Activated naive CD8-positive, alpha-beta T cell treated with anti-CD3 and anti-CD28 coated beads, Interleukin-2, amount 50 U/mL, for 16 hours (primary cell): ENCODE measurements around the gene SH3GLB2.

Experiments
- DNase-seq: peaks from one replicate; pipeline ENCODE4 v3.0.0-alpha.2; 2020; ENCODE audit warnings: low read depth, low spot score

SH3GLB2 gene

DNA sequence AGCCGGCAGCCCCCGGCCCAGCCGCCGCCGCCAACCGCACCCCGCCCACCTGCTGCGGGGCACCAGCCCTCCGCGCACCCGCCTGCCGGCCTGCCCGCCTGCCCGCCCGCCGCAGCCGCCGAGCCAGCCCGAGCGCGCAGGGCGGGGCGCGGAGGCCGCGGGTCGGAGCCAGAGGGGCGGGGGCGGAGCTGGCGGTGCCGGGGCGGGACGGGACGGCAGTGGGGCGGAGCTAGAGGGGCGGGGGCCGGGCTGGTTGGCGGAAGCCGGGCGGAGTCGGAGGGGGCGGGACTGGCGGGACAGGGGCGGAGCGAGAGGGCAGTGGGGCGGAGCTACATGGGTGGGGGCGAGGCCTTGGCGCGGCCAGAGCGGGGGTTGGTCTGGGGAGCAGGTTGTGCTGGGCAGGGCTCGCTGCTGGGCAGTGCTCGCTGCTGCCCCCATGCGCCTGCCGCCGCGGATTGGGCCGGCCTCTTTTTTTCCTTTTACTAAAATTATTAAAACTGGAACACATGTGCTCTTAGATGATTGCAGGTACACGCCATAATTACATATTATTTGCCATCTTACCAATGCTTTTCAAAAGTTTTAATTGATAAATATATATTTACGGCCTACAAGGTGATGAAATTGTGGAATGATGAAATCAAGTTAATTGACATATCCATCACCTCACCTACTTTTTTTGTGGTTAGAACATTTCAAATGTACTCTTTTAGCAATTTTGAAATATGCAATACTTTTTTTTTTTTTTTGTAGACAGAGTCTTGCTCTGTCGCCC, at the start of gene SH3GLB2:
SH3GLB2 (minus strand) TSS at position 140 of the 775 bp plus-strand sequence. CDS start 177 bp downstream, outside the sequence.
- DNase-seq: peak; percentile 83

DNA sequence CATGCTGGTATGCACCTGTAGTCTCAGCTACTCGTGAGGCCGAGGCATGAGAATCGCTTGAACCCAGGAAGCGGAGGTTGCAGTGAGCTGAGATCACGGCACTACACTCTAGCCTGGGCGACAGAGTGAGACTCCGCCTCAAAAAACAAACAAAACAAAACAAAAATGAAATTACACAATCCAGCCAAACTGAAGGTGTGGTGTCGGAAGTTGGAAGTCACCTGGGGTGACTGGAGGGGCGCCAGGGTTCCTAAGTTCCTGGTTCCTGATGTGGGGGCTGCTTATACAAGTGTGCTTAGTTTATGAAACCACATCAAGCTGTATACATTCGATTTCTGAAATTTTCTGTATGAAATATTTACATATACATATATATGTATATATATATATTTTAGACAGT, 49.1 kb upstream of the SH3GLB2 start:
- no peak for DNase-seq

DNA sequence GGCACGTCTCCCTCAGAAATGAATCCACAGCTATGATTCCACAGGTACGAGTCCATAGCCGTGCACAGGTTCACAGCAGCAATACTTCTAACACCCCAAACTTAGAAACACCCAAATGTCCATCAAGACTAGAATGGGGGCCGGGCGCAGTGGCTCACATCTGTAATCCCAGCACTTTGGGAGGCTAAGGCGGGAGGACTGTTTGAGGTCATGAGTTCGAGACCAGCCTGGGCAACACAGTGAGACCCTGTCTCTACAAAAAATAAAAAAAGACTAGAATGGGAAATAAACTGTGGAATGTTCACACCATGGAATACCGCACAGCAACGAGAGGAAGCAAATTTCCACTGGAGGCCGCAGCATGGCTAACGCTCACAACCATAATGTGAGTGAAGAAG, 48.5 kb upstream of the SH3GLB2 start:
- no peak for DNase-seq

DNA sequence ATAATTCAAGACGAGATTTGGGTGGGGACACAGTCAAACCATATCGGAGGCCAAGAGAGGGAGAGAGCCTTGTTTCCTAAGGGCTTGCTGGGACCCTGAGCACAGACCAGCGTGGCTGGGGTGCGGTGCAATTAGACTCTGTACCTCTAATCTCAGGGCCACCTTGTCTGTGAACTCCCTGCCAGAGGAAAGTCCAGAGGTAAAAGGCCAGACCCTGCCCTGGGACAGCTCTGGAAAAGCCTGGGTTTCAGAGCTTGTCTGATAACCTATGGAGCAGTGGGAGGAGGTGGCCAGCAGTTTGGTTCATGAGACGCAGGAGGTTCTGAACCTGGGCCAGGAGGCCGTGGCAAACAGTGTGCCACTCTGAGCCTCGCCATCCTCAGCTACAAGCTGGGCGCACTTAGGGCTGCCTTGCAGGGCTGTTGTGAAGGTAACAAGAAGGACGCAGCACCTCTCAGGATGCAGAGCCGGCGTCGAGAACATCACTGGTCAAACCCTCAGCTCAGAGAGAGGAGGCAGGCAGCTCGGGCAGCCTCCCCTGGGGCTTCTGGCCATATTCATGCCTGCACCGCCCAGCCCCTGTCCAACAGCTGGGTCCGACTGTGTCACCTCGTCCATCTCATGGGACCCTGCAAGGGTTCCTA, 48.0 kb upstream of the SH3GLB2 start:
- no peak for DNase-seq

DNA sequence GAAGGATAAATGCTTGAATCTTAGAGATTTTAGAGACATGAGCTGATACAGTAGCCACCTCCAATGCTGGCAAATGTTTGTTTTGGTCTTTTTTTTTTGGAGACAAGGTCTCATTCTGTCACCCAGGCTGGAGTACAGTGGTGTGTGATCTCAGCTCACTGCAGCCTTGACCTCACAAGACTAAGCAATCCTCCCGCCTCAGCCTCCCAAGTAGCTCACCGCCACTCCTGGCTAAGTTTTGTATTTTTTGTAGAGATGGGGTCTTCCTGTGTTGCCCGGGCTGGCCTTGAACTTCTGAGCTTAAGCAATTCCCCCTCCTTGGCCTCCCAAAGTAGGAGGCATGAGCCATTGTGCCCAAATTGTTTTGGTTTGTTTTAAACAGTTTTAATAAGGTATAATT, 46.0 kb upstream of the SH3GLB2 start:
- DNase-seq: no peak

DNA sequence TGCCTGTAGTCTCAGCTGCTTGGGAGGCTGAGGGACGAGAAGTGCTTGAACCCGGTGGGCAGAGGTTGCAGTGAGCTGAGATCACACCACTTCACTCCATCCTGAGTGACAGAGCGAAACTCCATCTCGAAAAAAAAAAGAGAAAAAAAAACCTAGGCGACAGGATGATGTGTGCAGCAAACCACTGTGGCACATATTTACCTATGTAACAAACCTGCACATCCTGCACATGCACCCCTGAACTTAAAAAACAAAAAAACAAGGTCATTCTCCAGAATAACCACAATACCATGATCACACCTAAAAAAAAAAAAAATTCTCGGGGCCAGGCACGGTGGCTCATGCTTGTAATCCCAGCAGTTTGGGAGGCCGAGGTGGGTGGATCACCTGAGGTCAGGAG, 45.3 kb upstream of the SH3GLB2 start:
- DNase-seq: no peak

DNA sequence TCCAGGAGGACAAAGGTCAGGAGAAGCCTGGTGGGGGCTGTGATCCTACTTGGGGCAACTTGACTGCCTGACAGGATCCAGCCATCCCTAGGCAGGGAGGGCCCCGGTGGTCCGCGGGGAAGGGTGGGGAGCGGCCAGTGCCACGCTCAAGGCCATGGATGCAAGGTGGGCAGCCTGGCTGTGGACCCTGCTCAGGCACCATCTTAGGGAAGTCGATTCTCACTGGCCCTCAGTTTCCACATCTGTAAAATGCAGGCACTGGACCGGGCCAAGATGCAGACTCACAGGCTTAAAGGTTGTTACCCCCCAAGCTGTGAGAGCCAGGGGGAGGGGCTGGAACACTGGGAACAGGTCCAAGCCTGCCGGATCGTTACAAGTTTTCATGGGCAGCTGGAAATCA, 44.0 kb upstream of the SH3GLB2 start:
- no peak for DNase-seq

DNA sequence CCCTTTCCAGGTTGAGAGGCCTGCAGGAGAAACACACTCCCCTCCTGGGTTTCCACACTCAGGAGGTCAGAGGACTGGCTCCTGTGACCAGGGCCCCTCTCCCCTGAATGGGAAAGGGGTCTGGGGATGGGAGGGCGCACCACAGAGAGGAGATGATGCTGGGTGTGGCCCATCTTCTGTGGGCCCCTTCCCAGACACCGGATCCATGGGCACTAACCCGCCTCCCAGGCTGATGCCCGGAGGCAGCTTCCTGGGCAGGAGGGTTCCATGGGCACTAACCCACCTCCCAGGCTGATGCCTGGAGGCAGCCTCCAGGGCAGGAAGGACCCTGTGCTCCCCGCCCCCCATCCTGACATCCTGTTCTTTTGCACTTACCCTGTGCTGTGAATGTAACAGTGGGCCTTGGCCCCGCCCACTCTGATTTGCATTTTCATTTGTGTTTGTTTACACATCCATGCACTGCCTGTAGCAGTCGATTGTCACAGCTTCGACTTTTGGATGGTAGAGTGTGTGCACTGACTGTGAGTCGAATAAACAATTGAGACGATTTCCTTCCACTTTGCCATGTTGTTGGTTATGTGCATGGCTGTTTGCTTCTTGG, 43.5 kb upstream of the SH3GLB2 start:
- no peak for DNase-seq

DNA sequence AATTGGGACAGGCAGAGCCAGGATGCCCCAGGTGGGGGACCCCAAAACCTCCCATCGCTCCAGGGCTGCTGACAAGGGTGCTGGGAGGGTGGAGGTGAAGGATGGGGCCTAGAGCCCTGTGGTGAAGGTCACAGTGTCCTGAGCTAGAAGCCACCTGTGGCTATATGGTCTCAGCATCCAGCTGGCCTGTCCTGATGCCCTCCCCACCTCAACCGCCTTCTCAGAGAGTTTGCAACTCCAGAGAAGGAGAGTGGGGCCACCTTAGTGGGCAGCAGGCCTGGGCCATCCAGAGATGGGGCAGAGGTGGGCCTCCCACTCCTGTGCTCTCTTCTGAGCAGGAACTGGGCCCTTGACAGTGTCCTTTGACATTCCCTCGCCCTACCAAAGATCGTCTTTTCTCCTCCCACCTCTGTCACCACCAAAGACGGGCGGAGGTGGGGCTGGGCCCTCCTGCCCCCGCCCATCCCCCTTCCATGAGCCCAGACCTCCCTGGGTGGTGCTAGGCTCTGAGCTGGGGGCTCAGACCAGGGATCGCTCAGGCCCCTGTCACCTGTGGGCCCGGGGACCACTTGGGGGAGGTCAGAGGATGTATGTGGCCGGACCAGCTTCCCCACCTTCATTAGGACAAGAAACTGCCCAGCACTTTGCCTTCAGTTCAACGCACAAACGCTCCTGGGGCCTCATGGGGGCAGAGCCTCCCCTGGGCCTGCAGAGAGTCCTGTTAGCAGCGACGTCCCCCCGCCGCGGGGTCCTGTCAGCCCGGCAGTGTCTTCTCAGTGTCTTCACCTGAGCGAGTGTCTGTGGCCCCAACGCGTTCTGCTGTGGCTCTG, 42.8 kb upstream of the SH3GLB2 start:
- no peak for DNase-seq

DNA sequence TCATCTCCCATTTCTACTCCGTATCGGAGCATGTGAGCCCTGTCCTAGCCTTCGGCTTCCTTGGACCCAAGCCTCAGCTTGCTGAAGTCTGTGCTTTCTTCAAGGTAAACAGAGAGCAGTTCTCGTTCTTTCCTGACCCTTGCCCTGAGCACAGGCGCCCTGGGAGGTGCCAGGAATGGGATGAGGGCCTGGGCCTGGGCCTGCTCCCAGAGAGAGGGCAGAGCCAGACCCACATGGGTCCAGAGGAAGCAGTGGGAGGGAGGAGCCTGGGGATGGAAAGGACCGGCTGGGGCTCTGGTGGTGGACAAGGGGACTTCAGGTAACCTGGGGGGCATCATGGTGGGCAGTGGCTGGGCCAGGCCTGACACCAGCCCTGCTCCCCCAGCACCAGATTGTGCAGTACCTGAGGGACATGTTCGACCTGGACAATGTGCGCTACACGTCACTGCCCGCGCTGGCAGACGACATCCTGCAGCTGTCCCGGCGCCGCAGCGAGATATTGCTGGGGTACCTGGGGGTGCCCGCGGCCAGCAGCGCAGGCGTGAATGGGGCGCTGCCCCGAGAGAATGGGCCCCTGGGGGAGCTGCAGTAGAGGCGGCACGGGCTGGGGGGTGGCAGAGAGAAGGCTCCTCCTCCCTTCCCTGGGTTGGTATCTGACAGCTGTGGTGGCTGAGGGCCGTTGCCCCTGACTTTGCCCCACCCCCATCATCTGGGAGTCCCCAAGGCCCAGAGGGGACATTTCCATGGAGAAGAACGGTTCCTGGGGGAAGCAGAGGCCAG, 41.9 kb upstream of the SH3GLB2 start:
- no peak for DNase-seq

DNA sequence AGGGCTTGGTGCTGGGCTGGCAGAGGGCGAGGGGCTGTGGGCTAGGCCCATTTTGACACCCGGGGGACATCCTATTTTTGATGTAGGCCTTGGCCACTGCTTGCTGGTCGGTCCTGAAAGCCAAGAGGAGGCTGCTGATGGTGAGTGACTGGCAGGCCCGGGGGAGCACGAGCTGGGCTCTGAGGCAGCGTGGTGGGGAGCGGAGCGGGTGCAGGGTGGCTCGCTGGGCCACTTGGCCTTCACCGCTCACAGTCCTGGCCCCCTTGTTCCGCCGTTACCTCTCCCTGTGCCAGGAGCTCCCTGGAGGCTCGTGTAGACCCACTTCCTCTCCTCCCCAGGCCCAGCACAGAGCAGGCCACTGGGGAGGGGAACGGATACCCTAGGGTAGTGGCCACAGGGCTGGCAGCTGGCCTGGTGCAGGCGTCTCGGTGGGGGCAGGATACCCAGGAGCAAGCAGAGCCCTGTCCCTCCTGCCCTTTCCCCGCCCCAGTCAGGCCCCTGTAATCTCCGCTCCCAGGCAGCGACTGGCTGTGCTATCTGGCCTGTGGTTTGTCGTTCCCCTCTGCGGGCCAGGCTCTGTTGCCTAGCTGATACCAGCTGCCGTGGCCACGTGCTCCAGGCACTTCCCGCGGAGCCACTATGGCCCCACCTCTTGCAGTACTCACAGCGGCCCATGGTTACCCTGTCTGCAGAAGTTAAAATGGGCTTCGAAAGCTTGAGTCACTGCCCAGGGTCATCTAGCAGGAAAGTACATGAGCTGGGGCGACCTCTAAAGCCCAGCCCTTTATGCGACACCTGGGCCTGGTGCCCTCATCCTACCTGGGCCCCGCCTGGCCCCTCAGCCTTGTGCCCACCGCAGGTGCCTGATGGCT, 41.1 kb upstream of the SH3GLB2 start:
- DNase-seq: peak; percentile 31

DNA sequence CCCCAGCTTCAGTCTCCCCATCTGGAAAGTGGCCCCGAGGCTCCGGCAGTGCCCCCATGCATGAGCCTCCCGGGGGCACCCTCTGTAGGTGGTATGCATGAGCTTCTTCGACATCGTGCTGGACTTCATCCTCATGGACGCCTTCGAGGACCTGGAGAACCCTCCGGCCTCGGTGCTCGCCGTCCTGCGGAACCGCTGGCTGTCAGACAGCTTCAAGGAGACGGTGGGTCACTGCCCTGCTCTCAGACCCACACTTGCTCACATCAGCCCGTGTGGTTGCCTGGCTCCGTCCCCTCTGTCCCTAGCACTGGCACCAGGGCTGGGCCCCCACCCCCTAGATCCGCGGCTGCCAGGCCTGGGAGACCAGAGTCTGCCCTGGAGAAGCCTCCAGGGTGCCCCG, 40.0 kb upstream of the SH3GLB2 start:
- no peak for DNase-seq

DNA sequence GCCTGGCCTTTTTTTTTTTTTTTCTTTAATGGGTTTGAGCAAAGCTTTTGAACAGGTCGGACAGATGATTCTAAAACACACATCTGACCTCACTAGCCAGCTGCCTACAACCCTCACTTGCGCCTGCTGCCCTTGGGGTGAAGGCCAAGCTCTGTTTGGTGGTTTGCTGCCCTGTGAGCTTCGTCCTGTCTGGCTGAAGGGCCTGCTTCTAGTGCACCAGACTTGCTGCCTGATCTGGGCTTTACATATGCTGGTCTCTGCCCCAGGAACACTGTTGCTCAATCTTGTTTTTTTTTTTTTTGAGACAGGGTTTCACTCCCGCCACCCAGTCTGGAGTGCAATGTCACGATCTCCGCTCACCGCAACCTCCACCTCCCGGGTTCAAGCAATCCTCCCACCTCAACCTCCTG, 36.4 kb upstream of the SH3GLB2 start:
- DNase-seq: no peak

DNA sequence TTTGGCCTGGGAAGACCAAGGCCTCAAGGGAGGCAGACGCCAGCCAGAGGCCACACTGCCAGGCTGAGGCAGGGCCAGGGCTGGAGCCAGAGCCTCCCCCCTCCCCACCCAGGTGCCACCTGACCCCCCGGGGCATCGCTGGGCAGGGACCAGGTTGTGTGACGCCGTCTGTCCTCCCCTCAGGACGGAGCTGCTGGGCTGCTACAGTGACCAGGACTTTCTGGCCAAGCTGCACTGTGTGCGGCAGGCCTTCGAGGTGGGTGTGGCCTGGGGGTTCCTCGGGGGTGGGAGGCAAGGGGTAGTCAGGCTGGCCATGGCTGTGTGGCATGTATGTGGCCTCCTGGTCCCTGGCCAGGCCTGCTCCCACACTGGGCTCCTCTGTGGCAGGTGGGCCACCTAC, 34.9 kb upstream of the SH3GLB2 start:
- DNase-seq: no peak

DNA sequence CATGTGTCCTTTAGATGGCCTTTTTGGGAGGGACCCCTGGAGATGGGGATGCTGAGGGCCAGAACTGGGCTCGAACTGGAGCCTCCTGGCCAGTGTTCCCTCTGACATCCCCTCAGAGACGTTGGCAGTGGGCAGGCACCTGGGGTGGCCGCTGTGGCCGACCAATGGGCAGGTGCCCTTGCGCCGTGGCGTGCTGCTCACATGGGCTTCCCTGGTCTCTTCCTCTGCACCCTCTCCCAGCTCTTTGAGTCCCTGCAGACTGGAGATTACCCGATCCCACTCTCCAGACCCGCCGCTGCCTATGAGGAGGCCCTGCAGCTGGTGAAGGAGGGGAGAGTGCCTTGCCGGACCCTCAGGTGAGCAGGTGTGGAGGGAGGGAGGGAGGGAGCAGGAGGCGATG, 32.9 kb upstream of the SH3GLB2 start:
- DNase-seq: no peak

DNA sequence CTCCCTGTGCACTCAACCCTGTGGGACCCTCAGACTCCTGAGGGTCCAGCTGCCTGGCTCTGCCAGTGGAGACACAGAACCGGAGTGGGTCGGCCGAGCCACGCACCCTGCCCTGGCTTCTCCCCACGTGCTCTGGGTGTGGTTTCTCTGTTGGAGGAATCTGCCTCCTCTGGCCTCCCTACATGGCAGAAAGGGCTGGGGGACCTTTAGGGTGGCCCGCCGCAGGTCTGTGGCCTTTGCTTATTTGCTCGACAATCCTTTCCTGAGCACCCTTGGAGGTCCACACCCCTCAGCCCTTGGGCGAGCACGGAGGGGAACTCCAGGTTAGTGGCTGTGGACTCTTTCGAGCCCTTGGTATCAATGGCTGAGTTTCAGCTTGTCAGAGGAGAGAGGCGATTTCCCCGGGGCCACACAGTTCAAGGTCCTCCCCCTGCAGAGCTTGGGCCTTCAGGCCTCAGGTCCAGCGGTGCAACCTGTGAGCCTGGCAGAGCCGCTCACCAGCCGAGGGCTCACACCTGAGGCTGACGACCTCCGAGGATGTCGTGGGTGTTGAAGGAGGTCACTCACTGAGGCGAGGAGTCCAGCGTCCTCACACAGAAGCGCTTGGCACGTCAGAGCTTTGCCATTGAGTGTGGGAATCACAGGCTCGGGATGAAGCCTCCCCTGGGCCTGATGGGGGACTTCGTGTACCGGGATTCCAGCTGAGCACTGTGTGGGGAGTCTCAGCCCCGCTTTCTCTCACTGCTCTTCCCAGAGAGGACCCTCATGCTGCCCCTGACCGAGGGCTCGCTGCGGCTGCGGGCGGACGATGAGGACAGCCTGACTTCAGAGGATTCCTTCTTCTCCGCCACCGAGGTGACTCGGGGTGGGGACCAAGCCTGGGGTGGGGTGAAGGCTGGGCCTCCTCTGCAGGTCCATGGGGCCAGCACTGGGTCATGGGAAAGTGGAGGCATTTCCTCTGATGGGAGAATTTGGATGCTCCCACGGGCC, 32.0 kb upstream of the SH3GLB2 start:
- no peak for DNase-seq

DNA sequence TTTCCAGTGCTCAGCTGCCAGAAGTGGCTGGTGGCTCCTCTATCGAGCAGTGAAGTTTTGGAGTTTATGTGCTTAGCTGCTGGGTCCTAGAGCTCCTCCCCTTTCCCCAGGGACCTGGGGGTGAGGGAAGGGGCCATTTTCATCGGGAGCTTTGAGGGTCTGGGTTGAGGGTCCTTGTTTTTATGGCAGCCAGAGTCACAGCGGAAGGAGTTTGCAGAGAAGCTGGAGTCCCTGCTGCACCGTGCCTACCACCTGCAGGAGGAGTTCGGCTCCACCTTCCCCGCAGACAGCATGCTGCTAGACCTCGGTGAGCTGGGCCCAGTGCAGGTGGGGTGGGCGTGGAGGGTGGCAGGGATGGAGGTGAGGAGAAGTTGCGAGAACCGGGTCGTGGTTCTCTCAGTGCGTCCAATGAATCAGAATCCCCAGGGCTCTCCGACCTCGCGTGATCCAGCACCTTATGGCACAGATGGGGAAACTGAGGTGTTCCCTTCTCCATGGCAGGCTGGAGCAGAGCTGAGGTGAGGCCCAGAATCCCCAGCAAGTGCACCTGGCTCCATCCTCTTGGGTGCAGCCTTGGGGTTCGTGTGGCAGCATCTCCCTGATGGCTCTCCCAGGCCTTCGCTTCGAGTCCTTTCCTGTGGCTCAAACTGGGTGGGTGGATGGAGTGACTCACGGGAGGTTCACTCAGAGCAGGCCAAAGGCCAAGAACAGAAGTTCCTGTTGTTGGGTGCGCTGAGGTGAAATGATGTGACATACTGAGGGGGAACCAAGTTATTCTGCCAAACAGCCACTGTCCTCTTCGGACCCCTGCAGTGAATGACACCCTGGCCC, 31.0 kb upstream of the SH3GLB2 start:
- no peak for DNase-seq

DNA sequence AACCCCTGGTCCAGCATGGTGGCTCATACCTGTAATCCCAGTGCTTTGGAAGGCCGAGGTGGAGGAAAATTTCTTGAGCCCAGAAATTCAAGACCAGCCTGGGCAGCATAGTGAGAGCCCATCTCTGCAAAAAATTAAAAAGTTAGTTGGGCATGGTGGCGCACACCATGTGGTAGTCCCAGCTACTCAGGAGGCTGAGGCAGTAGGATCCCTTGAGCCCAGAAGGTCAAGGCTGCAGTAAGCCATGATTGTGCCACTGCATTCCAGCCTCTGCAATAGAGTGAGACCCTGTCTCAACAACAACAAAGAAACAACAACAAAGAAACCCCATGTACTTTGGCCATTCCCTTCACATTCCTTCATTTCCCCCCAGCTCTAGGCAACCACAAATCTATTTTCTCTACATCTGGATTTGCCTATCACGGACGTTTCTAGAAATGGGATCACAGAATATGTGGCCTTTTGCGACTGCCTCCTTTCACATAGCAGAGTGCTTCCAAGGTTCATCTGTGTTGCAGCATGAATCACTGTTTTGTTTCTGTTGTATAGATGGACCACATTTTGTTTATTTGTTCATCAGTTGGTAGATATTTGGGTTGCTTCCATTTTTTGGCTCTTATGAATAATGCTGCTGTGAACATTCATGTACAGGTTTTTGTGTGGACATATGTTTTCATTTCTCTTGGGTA, 26.2 kb upstream of the SH3GLB2 start:
- DNase-seq: no peak
